ENCODE results near the gene PLXDC1.

Gene PLXDC1

GRCh38 chr17:39178536-39178935 is 27.1 kb upstream of the PLXDC1 start:
- no peak for TF ChIP-seq NFIC (IDR thresholded peaks at IDR 0.05)

GRCh38 chr17:39177256-39177655 is 25.8 kb upstream of the PLXDC1 start:
- TF ChIP-seq YY1 (IDR thresholded peaks at IDR 0.05; ENCODE audit: low read depth) (peak; percentile 58; the same call in 1 of the 2 replicates), USF1 (IDR thresholded peaks at IDR 0.05) (0 out of 2 replicates have a peak, but pooled peaks have one; percentile 31), MAX (IDR thresholded peaks at IDR 0.05) (peak; percentile 59; the same call in 1 of the 2 replicates), TEAD4 (IDR thresholded peaks at IDR 0.05) (no peak), CREB1 (IDR thresholded peaks at IDR 0.05; ENCODE audit: low read depth) (peak; percentile 74), TAF1 (IDR thresholded peaks at IDR 0.05; ENCODE audit: low read depth) (0 out of 2 replicates have a peak, but pooled peaks have one; percentile 26), FOXM1 (IDR thresholded peaks at IDR 0.05; ENCODE audit: borderline replicate concordance, low read depth) (no peak)

GRCh38 chr17:39175695-39176093 is 24.3 kb upstream of the PLXDC1 start:
- TF ChIP-seq FOXM1 (IDR thresholded peaks at IDR 0.05; ENCODE audit: borderline replicate concordance, low read depth), result no peak
- no peak for TF ChIP-seq RAD21 (IDR thresholded peaks at IDR 0.05; ENCODE audit: low read depth)
- no peak for TF ChIP-seq EP300 (IDR thresholded peaks at IDR 0.05; ENCODE audit: borderline replicate concordance)
- TF ChIP-seq ZBTB7A (IDR thresholded peaks at IDR 0.05; ENCODE audit: low read depth), result no peak
- no peak for TF ChIP-seq YY1 (IDR thresholded peaks at IDR 0.05; ENCODE audit: low read depth)
- no peak for TF ChIP-seq USF1 (IDR thresholded peaks at IDR 0.05)
- no peak for TF ChIP-seq CEBPB (IDR thresholded peaks at IDR 0.05)
- no peak for TF ChIP-seq TAF1 (IDR thresholded peaks at IDR 0.05; ENCODE audit: low read depth)
- no peak for TF ChIP-seq EGR1 (IDR thresholded peaks at IDR 0.05)
- no peak for TF ChIP-seq CREB1 (IDR thresholded peaks at IDR 0.05; ENCODE audit: low read depth)
- TF ChIP-seq REST (IDR thresholded peaks at IDR 0.05; ENCODE audit: low read depth), result no peak
- no peak for TF ChIP-seq TEAD4 (IDR thresholded peaks at IDR 0.05)
- TF ChIP-seq NFIC (IDR thresholded peaks at IDR 0.05), result no peak
- TF ChIP-seq MAX (IDR thresholded peaks at IDR 0.05), result no peak
- no peak for TF ChIP-seq TCF12 (IDR thresholded peaks at IDR 0.05; ENCODE audit: low read depth)

GRCh38 chr17:39174920-39175694 is 23.7 kb upstream of the PLXDC1 start:
- TF ChIP-seq RAD21 (IDR thresholded peaks at IDR 0.05; ENCODE audit: low read depth) (peak; percentile 65), ZBTB7A (IDR thresholded peaks at IDR 0.05; ENCODE audit: low read depth) (peak; percentile 90), TCF12 (IDR thresholded peaks at IDR 0.05; ENCODE audit: low read depth) (no peak), REST (IDR thresholded peaks at IDR 0.05; ENCODE audit: low read depth) (no peak), NFIC (IDR thresholded peaks at IDR 0.05) (no peak)

- TF ChIP-seq FOXM1 (IDR thresholded peaks at IDR 0.05; ENCODE audit: borderline replicate concordance, low read depth) (no peak), NFIC (IDR thresholded peaks at IDR 0.05) (no peak), TAF1 (IDR thresholded peaks at IDR 0.05; ENCODE audit: low read depth) (no peak), TEAD4 (IDR thresholded peaks at IDR 0.05) (no peak), RAD21 (IDR thresholded peaks at IDR 0.05; ENCODE audit: low read depth) (no peak), CREB1 (IDR thresholded peaks at IDR 0.05; ENCODE audit: low read depth) (no peak), YY1 (IDR thresholded peaks at IDR 0.05; ENCODE audit: low read depth) (no peak), EP300 (IDR thresholded peaks at IDR 0.05; ENCODE audit: borderline replicate concordance) (no peak), CEBPB (IDR thresholded peaks at IDR 0.05) (no peak)
Observed at GRCh38 chr17:39173526-39174274, 22.3 kb upstream of the PLXDC1 start.

GRCh38 chr17:39173080-39173479 is 21.6 kb upstream of the PLXDC1 start:
- no peak for TF ChIP-seq NFIC (IDR thresholded peaks at IDR 0.05)
- TF ChIP-seq EP300 (IDR thresholded peaks at IDR 0.05; ENCODE audit: borderline replicate concordance), result no peak
- no peak for TF ChIP-seq USF1 (IDR thresholded peaks at IDR 0.05)
- no peak for TF ChIP-seq FOXM1 (IDR thresholded peaks at IDR 0.05; ENCODE audit: borderline replicate concordance, low read depth)
- no peak for TF ChIP-seq ZBTB7A (IDR thresholded peaks at IDR 0.05; ENCODE audit: low read depth)
- no peak for TF ChIP-seq TCF12 (IDR thresholded peaks at IDR 0.05; ENCODE audit: low read depth)
- TF ChIP-seq TAF1 (IDR thresholded peaks at IDR 0.05; ENCODE audit: low read depth), result no peak
- TF ChIP-seq MAX (IDR thresholded peaks at IDR 0.05), result no peak
- no peak for TF ChIP-seq CEBPB (IDR thresholded peaks at IDR 0.05)
- TF ChIP-seq YY1 (IDR thresholded peaks at IDR 0.05; ENCODE audit: low read depth), result no peak
- no peak for TF ChIP-seq EGR1 (IDR thresholded peaks at IDR 0.05)
- TF ChIP-seq TEAD4 (IDR thresholded peaks at IDR 0.05), result no peak
